Stimulated activated CD8-positive, alpha-beta memory T cell treated with anti-CD3 and anti-CD28 coated beads, Interleukin-7, amount 100 ng/mL, for 48 hours (primary cell): ENCODE results near the gene CTNND1.
A peak's percentile ranks its signal among the peaks of the same experiment; 100 is the strongest.
"Not testable (repeated sequence)": the region's sequence is repeated elsewhere in the genome, so short reads cannot be mapped to it uniquely, and the experiment has no call there.

Experiments used
- DNase-seq, 2 donors: peaks; one replicate each; pipeline ENCODE4 v3.0.0-alpha.2; 2020; ENCODE audit warnings: low read depth in 1 of 2; ENCODE audit errors: extremely low read depth in 1 of 2

Gene CTNND1

GRCh38 chr11:57792060-57792541 lies 30.5 kb downstream of the CTNND1 start:
- DNase-seq, result peak; percentile 47 to 79

GRCh38 chr11:57792870-57793269 lies 31.3 kb downstream of the CTNND1 start:
- DNase-seq, result no peak

- DNase-seq, result no peak
Measured at GRCh38 chr11:57793351-57794115, 31.9 kb downstream of the CTNND1 start.

GRCh38 chr11:57798905-57799559 lies 37.4 kb downstream of the CTNND1 start:
- DNase-seq, result no peak

GRCh38 chr11:57800444-57801182 lies 39.0 kb downstream of the CTNND1 start:
- no peak for DNase-seq

GRCh38 chr11:57801183-57801485 lies 39.5 kb downstream of the CTNND1 start:
- DNase-seq, result no peak

GRCh38 chr11:57802411-57802810 lies 40.8 kb downstream of the CTNND1 start:
- no peak for DNase-seq

- no peak for DNase-seq
Measured at GRCh38 chr11:57804466-57804865, 42.9 kb downstream of the CTNND1 start.

- no peak for DNase-seq
Measured at GRCh38 chr11:57805780-57806179, 44.2 kb downstream of the CTNND1 start.

GRCh38 chr11:57812634-57813033 lies 51.0 kb downstream of the CTNND1 start:
- DNase-seq, result no peak

- DNase-seq, result no peak
Measured at GRCh38 chr11:57815476-57815875, 53.9 kb downstream of the CTNND1 start.

GRCh38 chr11:57815877-57816276 lies 54.3 kb downstream of the CTNND1 start:
- DNase-seq, result no peak

GRCh38 chr11:57818812-57819211 lies 57.2 kb downstream of the CTNND1 start:
- no peak for DNase-seq

- no peak for DNase-seq
Measured at GRCh38 chr11:57819252-57819979, 57.8 kb downstream of the CTNND1 start.

GRCh38 chr11:57823859-57824258 lies 62.3 kb downstream of the CTNND1 start:
- no peak for DNase-seq

- DNase-seq, result no peak
Measured at GRCh38 chr11:57834852-57835251, 73.2 kb downstream of the CTNND1 start.

GRCh38 chr11:57838609-57839008 lies 77.0 kb downstream of the CTNND1 start:
- not testable (repeated sequence) for DNase-seq

- DNase-seq, result no peak
Measured at GRCh38 chr11:57842873-57843272, 81.3 kb downstream of the CTNND1 start.

GRCh38 chr11:57867966-57868365 lies 106.4 kb downstream of the CTNND1 start:
- no peak for DNase-seq

- DNase-seq, result no peak
Measured at GRCh38 chr11:57868491-57868890, 106.9 kb downstream of the CTNND1 start.
